Measurements from ENCODE around the gene CLASP2. TPM values are rescaled to one million over a fixed set of nuclear protein-coding genes. Genes with fewer than 3 reads are reported as not detected.
"Not testable (repeated sequence)": the region's sequence is repeated elsewhere in the genome, so short reads cannot be mapped to it uniquely, and the experiment has no call there.

CLASP2 gene
- total RNA-seq, 4 donors from 2014 or later, result 26.1 to 68.7 (median 44.5) TPM

DNA sequence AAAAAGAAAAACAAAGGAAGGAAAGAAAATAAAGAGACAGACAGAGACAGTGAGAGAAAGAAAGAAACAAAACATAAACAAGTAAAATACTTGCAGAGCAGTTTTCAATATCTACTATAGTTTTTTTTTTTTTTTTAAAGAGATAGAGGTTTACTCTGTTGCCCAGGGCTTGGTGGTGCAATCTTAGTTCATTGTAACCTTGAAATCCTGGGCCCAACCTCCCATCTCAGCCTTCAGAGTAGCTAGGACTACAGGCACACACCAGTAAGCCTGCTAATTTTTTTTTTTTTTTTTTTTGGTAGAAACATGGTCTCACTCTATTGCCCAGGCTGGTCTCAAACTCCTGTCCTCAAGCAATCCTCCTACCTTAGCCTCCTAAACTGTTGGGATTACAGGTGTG lies 23.1 kb downstream of the CLASP2 start:
- TF ChIP-seq, protein P1, sequence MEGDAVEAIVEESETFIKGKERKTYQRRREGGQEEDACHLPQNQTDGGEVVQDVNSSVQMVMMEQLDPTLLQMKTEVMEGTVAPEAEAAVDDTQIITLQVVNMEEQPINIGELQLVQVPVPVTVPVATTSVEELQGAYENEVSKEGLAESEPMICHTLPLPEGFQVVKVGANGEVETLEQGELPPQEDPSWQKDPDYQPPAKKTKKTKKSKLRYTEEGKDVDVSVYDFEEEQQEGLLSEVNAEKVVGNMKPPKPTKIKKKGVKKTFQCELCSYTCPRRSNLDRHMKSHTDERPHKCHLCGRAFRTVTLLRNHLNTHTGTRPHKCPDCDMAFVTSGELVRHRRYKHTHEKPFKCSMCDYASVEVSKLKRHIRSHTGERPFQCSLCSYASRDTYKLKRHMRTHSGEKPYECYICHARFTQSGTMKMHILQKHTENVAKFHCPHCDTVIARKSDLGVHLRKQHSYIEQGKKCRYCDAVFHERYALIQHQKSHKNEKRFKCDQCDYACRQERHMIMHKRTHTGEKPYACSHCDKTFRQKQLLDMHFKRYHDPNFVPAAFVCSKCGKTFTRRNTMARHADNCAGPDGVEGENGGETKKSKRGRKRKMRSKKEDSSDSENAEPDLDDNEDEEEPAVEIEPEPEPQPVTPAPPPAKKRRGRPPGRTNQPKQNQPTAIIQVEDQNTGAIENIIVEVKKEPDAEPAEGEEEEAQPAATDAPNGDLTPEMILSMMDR (IDR thresholded peaks at IDR 0.05), result no peak
- DNase-seq (ENCODE audit: low spot score), result no peak
- no peak for ATAC-seq (ENCODE audit: low FRiP score)

DNA sequence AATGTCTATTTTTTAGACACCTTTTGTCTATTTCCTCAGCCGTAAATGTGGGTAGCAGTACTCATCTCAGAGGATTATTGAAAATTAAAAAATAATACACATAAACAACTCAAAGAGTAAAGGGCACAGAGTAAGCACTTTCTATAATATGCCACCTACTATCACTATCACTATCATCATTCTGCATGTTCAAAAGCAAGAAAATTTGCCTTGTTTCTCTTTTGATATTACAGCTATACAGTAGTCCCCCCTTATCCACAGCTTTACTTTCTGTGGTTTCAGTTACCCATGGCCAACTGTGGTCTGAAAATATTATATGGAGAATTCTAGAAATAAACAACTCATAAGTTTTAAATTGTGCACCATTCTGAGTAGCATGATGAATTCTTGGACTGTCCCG lies 27.7 kb downstream of the CLASP2 start:
- TF ChIP-seq, protein P1 (IDR thresholded peaks at IDR 0.05), result no peak
- ATAC-seq (ENCODE audit: low FRiP score) (no peak), DNase-seq (ENCODE audit: low spot score) (no peak)

DNA sequence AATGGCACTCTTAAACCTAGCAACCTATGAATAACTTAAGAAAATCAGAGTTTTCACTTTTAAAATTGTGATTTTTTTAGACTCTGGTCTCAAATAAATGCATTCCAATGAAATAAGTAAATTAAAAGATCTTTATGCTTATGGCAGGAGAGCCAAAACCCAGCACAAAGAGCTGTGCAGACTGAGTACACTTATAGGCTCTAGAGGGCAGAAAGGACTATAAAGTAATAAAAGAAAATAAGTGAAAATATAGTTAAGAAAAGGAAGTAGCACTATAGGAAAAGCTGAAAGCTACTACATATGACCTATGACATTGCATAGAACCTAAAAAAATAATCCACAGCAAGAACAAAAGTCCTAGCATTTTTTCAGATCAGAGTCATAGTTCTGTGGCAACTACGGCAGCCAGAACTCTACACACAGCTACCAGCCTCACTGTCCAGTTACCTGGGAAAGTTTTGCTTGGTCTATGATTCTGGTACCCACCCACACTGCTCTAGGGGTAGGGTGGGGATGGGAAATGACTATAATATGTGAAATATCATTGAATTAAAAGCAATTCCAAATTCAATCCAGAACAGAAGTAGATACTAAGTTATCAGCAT lies 30.5 kb downstream of the CLASP2 start:
- ATAC-seq (ENCODE audit: low FRiP score) (no peak), DNase-seq (ENCODE audit: low spot score) (no peak)
- TF ChIP-seq, protein P1 (IDR thresholded peaks at IDR 0.05), result no peak

DNA sequence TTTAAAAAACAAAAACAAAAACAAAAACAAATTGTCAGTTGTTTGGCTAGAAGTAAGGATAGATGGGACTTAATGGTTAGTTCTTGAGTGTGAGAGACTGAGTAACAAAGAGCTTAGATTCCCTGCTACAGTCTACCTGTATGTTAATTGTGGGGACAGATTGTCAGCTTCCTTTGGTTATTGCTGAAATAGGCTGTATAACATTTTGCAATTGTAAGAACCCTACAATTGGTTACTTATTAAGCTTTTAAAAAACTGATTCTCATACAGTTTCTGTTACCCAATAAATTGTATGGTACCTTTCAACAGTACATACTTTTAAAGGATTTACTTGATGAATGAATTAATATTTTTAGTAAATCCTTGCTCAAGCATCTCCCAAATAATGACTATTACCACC lies 35.3 kb downstream of the CLASP2 start:
- TF ChIP-seq, protein P1 (IDR thresholded peaks at IDR 0.05), result no peak
- DNase-seq (ENCODE audit: low spot score) (no peak), ATAC-seq (ENCODE audit: low FRiP score) (no peak)

DNA sequence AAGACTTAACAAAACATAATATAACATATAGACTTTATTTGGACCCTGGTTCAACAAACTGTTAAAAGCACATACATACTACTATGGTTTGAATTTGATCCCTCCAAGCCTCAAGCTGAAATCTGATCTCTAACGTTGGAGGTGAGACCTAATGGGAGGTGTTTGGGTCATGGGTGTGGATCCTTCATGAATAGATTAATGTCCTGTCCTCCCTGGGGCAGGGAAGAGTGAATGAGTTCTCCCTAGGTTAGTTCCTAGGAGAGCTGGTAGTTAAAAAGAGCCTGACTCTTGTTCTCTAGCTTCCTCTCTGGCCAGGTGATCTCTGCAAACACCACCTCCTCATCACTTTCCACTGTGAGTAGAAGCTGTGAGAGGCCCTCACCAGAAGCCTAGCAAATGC lies 36.4 kb downstream of the CLASP2 start:
- ATAC-seq (ENCODE audit: low FRiP score), result no peak
- DNase-seq (ENCODE audit: low spot score), result no peak
- TF ChIP-seq, protein P1 (IDR thresholded peaks at IDR 0.05), result no peak

DNA sequence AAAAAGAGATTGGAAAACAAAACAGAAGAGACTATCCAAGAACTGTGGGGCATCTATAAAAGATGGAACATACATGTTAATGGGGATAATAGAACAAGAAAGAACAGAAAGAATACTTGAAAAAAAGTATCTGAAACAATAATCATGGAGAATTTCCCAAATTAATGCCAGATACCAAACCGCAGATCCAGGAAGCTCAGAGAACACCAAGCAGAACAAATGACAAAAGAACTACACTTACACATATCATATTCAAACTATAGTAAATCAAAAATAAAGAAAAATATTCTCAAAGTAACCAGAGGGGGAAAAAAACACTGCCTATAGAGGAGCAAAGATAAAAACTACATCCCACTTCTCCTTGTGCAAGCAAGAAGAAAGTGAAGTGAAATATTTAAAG lies 40.0 kb downstream of the CLASP2 start:
- ATAC-seq (ENCODE audit: low FRiP score), result no peak

DNA sequence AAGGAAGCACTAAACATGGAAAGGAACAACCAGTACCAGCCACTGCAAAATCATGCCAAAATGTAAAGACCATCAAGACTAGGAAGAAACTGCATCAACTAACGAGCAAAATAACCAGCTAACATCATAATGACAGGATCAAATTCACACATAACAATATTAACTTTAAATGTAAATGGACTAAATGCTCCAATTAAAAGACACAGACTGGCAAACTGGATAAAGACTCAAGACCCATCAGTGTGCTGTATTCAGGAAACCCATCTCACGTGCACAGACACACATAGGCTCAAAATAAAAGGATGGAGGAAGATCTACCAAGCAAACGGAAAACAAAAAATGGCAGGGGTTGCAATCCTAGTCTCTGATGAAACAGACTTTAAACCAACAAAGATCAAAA lies 44.6 kb downstream of the CLASP2 start:
- DNase-seq (ENCODE audit: low spot score); ATAC-seq (ENCODE audit: low FRiP score): not testable (repeated sequence)

More for the DNA sequence above, 40.0 kb downstream of the CLASP2 start:
- no peak for DNase-seq (ENCODE audit: low spot score)
- TF ChIP-seq, protein P1 (IDR thresholded peaks at IDR 0.05), result no peak

All from omental fat pad (tissue), 4 donors.